ENCODE measurements around the gene OR1F1. TPM values are rescaled to one million over a fixed set of nuclear protein-coding genes. Genes with fewer than 3 reads are reported as not detected.

The OR1F1 gene
- polyA plus RNA-seq, 1 of the 3 experiments (the other 2 are of a cell fraction), result 0.71 TPM

DNA sequence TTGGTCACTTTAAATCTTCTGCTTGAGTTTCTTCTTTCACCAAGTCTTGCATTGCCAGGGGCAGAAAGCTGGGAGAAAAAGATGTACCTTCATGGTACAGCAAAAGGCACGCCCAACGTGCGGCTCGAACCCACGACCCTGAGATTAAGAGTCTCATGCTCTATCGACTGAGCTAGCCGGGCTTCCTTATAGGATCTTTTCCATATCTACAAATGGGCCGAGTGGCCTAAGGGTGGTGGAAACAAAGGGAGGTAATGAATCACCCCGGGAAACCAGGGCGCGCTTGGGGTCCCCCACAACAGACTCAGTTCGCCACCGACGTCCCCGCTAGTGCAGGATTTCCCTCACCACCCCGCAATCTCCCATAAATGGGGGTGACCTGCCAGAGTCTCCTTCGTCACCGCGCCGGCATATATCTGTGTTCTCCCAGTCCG, 7.5 kb upstream of the OR1F1 start:
- WGBS (ENCODE audit: low lambda C conversion rate), result 53% methylated on average over 21 of the region's 21 CpGs
- no peaks in the 10 kb centered on the region for H3K9me3 ChIP-seq
- no peaks in the 10 kb centered on the region for H3K36me3 ChIP-seq (replicated peaks in 1 of 2; ENCODE audit: control insufficient read depth in 1 of 2, insufficient read depth in 2 of 2, low read length in 1 of 2)
- H3K4me1 ChIP-seq (ENCODE audit: control insufficient read depth in 1 of 2, insufficient read depth in 2 of 2, low read depth in 1 of 2, low read length in 1 of 2), result peaks cover 0 to 11% of the 10 kb centered on the region in 2 experiments; a peak in 1 of 4 replicates
- no peak overlapping the region for H2AFZ ChIP-seq (ENCODE audit: low read depth)
- no peak for DNase-seq
- CTCF ChIA-PET, result no interaction called here
- H3K4me3 ChIP-seq (ENCODE audit: low read depth in 2 of 2, low read length in 1 of 2), result no peak overlapping the region
- no peaks in the 10 kb centered on the region for H3K9me2 ChIP-seq
- H3K9ac ChIP-seq, result no peak overlapping the region
- TF ChIP-seq TCF12 (IDR thresholded peaks at IDR 0.05), result no peak
- no peak for TF ChIP-seq SIN3A (IDR thresholded peaks at IDR 0.05; ENCODE audit: borderline replicate concordance, low read depth, low read length)
- TF ChIP-seq IRF3 (IDR thresholded peaks at IDR 0.05; ENCODE audit: low read depth, low read length), result no peak
- no peak for TF ChIP-seq REST (IDR thresholded peaks at IDR 0.05; ENCODE audit: low read depth, low read length)
- TF ChIP-seq PBX3 (IDR thresholded peaks at IDR 0.05), result no peak
- TF ChIP-seq FOXM1 (IDR thresholded peaks at IDR 0.05; ENCODE audit: low read depth), result no peak
- TF ChIP-seq RAD21 (IDR thresholded peaks at IDR 0.05; ENCODE audit: low read length), result no peak
- TF ChIP-seq, protein P1, sequence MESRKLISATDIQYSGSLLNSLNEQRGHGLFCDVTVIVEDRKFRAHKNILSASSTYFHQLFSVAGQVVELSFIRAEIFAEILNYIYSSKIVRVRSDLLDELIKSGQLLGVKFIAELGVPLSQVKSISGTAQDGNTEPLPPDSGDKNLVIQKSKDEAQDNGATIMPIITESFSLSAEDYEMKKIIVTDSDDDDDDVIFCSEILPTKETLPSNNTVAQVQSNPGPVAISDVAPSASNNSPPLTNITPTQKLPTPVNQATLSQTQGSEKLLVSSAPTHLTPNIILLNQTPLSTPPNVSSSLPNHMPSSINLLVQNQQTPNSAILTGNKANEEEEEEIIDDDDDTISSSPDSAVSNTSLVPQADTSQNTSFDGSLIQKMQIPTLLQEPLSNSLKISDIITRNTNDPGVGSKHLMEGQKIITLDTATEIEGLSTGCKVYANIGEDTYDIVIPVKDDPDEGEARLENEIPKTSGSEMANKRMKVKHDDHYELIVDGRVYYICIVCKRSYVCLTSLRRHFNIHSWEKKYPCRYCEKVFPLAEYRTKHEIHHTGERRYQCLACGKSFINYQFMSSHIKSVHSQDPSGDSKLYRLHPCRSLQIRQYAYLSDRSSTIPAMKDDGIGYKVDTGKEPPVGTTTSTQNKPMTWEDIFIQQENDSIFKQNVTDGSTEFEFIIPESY (IDR thresholded peaks at IDR 0.05; ENCODE audit: borderline replicate concordance, low read depth), result no peak
- TF ChIP-seq MAX (IDR thresholded peaks at IDR 0.05; ENCODE audit: low read depth), result no peak
- no peak for TF ChIP-seq MXI1 (IDR thresholded peaks at IDR 0.05; ENCODE audit: low read depth, low read length)
- TF ChIP-seq SMC3 (IDR thresholded peaks at IDR 0.05; ENCODE audit: low read depth, low read length), result no peak
- TF ChIP-seq NRF1 (IDR thresholded peaks at IDR 0.05; ENCODE audit: low read depth, low read length), result no peak
- TF ChIP-seq, protein P2, sequence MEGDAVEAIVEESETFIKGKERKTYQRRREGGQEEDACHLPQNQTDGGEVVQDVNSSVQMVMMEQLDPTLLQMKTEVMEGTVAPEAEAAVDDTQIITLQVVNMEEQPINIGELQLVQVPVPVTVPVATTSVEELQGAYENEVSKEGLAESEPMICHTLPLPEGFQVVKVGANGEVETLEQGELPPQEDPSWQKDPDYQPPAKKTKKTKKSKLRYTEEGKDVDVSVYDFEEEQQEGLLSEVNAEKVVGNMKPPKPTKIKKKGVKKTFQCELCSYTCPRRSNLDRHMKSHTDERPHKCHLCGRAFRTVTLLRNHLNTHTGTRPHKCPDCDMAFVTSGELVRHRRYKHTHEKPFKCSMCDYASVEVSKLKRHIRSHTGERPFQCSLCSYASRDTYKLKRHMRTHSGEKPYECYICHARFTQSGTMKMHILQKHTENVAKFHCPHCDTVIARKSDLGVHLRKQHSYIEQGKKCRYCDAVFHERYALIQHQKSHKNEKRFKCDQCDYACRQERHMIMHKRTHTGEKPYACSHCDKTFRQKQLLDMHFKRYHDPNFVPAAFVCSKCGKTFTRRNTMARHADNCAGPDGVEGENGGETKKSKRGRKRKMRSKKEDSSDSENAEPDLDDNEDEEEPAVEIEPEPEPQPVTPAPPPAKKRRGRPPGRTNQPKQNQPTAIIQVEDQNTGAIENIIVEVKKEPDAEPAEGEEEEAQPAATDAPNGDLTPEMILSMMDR (IDR thresholded peaks at IDR 0.05), result no peak
- TF ChIP-seq NFIC (IDR thresholded peaks at IDR 0.05; ENCODE audit: borderline replicate concordance), result no peak
- no peak for TF ChIP-seq EP300 (IDR thresholded peaks at IDR 0.05; ENCODE audit: borderline replicate concordance in 1 of 2, low read depth in 1 of 2, low read length in 1 of 2)
- no peak for TF ChIP-seq TEAD4 (IDR thresholded peaks at IDR 0.05; ENCODE audit: borderline replicate concordance, insufficient read depth)
- H3K79me2 ChIP-seq (ENCODE audit: insufficient read depth), result no peaks in the 10 kb centered on the region
- no peaks in the 10 kb centered on the region for H4K20me1 ChIP-seq (ENCODE audit: insufficient read depth)
- H3K4me2 ChIP-seq, result no peak overlapping the region
- no peak overlapping the region for H3K27ac ChIP-seq (ENCODE audit: low read depth in 2 of 2, low read length in 1 of 2)
- POLR2A ChIA-PET, result no interaction called here
- H3F3A ChIP-seq (replicated peaks; ENCODE audit: insufficient read depth), result peaks cover 14% of the 10 kb centered on the region
- H3K27me3 ChIP-seq (ENCODE audit: insufficient read depth), result peaks cover 82% of the 10 kb centered on the region
